ENCODE results near the gene PDYN. TPM values are rescaled to one million over a fixed set of nuclear protein-coding genes. Genes with fewer than 3 reads are reported as not detected.
A peak's percentile ranks its signal among the peaks of the same experiment; 100 is the strongest.

Gene PDYN
- total RNA-seq, 4 donors from 2014 or later: not detected

DNA sequence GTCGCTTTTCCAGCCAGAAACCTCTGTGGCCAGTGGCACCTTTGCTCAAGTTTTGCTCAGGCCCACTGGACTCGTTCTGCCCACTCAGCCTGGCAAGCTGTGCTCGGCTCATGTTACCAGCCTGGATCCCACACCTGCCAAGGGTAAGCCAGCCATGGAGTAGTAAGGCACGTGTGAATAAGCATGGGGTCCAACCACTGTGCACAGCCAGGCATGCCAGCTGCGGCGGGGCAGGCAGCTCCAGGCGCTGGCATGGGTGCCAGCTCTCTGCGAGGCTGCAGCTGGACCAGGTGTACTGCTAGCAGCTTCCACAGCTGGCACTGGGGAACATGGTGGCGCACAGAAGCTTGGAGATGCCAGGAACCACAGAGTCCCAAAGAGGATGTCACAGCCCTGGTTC lies 32.1 kb upstream of the PDYN start:
- TF ChIP-seq, protein P1, sequence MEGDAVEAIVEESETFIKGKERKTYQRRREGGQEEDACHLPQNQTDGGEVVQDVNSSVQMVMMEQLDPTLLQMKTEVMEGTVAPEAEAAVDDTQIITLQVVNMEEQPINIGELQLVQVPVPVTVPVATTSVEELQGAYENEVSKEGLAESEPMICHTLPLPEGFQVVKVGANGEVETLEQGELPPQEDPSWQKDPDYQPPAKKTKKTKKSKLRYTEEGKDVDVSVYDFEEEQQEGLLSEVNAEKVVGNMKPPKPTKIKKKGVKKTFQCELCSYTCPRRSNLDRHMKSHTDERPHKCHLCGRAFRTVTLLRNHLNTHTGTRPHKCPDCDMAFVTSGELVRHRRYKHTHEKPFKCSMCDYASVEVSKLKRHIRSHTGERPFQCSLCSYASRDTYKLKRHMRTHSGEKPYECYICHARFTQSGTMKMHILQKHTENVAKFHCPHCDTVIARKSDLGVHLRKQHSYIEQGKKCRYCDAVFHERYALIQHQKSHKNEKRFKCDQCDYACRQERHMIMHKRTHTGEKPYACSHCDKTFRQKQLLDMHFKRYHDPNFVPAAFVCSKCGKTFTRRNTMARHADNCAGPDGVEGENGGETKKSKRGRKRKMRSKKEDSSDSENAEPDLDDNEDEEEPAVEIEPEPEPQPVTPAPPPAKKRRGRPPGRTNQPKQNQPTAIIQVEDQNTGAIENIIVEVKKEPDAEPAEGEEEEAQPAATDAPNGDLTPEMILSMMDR (IDR thresholded peaks at IDR 0.05): no peak
- no peak for ATAC-seq (ENCODE audit: low FRiP score)
- no peak for DNase-seq (ENCODE audit: low spot score)

DNA sequence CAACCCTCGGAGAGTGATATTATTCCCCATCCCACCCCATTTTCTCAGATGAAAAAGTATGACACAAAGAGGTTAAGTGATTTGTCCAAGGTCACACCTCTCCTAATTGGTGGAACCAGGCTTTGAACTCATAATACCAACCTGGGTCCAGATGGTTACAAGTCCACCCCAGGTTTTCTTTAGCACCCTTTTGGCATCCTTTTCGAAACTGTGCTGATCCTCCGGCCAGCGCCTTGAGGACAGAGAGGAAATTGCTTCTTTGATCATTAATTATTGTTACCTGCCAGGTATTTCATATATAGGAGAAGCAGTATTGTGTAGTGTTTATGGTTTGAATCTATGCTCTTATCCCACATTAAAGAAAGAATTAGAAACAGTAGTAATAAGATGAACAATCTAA lies 29.3 kb upstream of the PDYN start:
- TF ChIP-seq, protein P1 (IDR thresholded peaks at IDR 0.05): no peak
- no peak for DNase-seq (ENCODE audit: low spot score)
- no peak for ATAC-seq (ENCODE audit: low FRiP score)

DNA sequence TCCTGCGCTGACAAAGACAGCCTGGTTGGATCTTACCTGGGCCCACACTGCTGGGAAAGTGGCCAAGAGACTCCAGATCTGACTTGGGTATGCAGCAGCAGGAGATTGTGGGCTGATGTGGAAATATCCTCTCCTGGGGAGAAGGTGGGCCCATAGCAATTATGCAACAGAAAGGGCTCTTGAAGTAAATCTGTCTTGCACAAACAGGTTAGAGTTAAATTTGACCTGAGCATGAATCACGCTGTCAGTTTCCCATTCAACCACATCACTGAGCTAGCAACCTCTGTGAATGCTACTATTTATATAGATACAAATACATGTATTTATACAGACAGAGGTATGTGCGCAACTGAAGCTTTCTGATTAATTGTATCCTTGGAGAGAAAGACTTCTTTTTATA lies 28.3 kb upstream of the PDYN start:
- ATAC-seq (ENCODE audit: low FRiP score) (no peak), DNase-seq (ENCODE audit: low spot score) (no peak)
- TF ChIP-seq, protein P1 (IDR thresholded peaks at IDR 0.05): no peak

DNA sequence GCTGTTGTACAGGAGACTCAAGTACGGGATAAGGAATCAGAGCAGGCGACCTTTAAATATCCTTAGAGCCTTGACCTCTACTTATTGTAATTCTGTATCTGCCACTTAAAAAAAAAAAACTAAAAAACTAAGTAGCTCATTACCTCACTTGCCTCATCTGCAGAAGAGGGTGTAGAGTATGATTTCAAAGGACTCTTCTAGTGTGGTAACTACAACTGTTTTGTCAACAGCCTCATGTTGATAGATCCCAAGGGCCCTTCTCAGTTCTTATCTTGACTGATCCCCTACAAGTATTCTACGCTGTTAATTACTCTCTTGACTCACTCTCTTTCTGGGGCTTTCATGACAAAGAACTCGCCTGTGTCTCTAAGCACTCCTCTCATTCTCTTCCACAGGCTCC lies 16.7 kb upstream of the PDYN start:
- TF ChIP-seq, protein P1 (IDR thresholded peaks at IDR 0.05): no peak
- ATAC-seq (ENCODE audit: low FRiP score) (no peak), DNase-seq (ENCODE audit: low spot score) (no peak)

DNA sequence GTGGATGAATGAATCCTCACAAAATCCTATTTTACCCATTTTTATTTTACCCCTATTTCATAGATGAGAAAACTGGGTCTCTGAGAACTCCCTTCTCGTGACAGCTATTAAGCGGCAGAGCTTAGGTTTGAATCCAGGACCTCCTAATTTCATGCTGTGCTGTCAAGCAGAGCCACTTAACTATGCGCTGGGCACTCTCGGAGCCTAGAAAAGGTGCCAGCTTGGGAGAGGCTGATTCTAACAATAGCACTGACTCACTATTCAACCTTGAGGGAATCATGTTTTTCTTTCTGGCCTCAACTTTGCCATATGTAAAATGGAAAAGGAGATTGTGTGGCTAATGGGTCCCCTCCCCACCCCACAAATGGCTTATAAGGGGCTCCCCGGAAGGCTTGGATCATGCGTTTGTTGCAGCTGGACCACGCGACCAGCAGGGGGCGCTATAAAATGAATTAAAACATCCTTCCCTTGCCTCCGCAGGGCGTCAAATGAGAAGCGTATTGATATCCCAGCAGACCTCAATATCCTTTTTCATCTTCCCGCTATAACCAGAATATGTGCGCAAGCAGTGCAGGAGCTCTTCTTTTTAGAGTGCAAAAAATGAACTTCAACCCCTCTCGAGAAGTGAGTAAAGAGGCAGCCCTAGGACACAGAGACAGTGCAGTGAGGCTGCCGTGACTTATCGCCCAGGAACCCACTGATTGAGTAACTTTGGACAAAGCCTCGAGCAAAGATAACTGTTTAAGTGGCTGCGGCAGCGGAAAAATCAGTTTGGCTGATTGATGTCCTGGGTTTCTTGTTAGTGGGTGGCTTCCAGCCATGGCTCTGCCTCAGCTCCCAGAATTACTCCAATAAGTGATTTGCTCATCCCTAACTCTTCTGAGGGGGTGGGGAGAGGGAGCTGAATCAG lies 12.8 kb upstream of the PDYN start:
- no peak for DNase-seq (ENCODE audit: low spot score)
- TF ChIP-seq, protein P1 (IDR thresholded peaks at IDR 0.05): no peak
- peak; percentile 48 for ATAC-seq (ENCODE audit: low FRiP score)

DNA sequence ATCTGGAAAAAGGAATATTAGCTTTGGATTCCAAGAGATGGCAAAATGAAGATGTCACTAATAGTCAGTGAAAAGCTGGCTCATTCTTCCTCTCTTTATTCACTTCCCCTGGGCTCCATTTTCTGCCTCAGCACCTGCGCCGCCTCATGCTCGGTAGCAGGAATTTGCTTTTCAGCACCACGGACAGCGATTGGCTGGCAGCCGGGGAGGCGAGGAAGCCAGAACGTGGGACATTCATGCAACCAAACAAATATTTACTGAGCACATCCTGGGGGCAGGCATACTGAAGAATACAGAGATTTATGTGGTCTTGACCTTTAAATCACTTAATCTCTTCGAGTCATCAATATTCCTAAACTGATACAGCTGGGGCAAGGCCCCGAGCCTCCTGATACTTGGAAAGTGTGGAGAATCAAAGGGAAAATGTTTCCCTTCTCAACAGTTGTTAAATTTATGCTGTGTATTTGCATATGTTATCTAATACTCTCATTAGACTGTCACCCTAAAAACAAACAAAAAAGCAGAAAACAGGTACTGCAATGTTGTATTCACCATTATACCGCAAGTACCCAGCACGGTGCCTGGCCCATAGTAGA lies 12.1 kb upstream of the PDYN start:
- DNase-seq (ENCODE audit: low spot score) (peak; percentile 37), ATAC-seq (ENCODE audit: low FRiP score) (no peak)
- TF ChIP-seq, protein P1 (IDR thresholded peaks at IDR 0.05): no peak

DNA sequence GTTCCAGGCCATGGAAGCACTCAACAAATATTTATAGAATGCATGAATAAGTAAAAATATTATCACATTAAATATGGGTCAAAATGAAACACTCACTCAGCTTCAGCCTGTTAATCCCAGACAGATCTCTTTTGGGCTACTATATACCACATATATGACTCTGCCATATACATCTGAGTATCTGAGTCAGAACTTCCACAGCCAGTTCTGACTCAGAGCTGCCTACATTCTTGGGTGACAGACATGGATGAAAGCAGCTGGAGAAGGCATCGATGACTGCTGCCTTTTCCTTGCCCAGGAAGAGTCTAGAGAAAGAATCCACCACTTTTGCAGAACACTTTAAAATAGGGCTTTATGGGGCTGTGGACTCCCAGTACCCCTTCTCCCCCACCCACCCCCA lies 11.5 kb upstream of the PDYN start:
- TF ChIP-seq, protein P1 (IDR thresholded peaks at IDR 0.05): no peak
- no peak for ATAC-seq (ENCODE audit: low FRiP score)
- no peak for DNase-seq (ENCODE audit: low spot score)

Measured in omental fat pad (tissue), 4 donors.